DMS 273 treated with DMSO at 0.1 percent for 48 hours (cell line): Measurements from ENCODE around the gene LAGE3.

ENCODE experiments used
- DNase-seq: peaks from one replicate; lab custom pipeline; 2025; lab: John Stamatoyannopoulos, UW

Gene LAGE3

DNA sequence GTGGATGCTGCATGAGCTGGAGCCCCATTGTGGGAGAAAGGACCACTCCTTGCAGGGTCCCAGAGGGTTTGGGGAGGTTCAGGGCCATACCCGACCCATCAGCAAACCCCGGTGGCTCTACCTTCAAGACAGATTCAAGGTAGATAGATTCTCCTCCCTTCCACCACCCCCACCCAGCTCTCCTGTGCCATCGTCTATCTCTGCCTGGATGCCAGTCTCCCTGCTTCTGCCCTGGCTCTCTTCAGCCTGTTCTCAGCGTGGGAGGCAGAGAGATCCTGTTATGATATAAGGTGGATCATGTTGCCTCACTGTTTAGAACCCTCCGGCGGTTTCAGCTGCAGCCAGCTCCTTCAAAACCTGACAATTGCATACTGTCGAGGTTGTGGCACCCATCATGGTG is 5.4 kb downstream of the LAGE3 start:
- no peak for DNase-seq

DNA sequence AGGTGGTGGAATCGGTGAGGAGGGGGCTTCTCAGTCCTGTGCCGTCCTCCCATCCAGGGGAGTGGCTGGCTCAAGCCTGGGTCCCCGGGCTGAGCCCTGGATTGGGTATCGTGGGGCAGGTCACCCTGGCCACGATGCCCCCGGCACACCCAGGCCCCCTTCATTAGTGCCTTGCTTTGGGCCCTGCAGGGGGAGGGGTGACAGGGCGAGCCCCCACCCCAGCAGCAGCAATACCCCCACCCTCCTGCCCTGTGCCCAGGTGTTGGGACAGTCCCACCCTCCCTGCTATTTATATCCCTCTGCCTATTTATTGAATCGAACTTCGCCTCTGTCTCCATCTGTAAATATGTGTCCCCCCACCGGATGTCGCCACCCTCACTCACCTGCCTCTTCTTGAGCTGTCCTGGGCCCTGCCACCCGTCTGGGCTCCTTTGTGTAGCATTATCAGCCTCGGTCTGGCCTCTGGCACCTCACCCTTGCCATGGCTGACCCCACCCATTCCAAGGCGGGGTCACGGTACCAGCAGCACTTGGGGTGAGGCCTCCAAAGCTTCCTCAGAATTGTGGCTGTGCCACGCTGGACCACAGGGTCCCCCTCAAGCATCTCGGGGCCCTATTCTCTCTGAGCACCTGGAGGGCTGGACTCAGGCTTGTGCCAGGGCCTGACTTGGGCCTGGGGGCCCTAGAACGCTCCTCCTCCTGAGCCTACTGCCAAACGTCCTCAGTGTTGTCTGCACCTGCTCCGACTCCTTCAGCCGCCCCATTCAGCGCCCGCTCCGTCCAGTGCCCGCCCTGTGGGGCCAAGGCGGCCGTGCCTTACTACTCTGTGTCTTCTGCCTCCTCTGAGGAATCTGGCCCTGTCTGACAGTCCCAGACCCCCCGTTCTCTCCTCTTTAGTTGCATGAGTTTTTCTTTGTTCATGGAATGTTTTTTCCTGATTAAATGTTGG is 6.1 kb downstream of the LAGE3 start:
- DNase-seq: no peak

DNA sequence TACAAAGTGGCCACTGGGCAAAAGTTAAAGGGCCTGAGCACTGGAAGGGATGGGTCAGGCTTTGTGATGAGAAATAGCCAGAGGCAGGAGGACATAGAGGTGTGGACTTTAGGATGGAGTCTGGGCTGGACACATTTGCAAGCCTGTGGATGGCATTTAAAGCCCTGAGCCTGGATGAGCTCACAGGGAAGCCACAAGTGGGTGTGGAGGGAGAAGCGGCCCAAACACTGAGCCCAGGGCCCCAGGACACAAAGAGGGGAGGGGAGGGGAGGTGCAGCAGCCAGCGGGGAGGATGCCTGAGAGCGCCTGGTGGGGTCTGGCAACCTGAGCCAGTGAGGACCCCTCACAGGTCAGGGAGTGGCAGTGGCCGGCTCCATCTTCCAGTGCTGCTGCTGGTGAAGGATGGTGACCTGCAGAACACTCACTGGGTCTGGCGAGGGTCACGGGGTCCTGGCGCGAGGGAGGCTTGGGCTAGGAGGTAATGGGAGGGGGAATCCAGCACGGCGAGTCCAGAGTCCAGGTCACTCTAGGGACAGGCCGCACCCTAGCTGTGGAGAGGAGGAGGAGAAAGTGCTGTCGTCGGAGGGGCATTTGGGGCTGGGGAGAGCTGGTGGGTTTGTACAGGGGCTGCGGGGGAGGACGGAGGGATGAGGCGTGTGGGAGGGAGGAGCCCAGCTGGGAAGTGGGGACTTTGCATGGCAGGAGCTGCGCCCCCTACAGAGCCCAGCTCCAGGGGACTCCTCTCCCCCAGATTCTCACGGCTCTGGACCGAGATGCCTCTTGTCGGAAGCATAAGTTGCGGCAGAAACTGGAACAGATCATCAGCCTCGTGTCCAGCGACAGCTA is 7.0 kb downstream of the LAGE3 start:
- DNase-seq: no peak

DNA sequence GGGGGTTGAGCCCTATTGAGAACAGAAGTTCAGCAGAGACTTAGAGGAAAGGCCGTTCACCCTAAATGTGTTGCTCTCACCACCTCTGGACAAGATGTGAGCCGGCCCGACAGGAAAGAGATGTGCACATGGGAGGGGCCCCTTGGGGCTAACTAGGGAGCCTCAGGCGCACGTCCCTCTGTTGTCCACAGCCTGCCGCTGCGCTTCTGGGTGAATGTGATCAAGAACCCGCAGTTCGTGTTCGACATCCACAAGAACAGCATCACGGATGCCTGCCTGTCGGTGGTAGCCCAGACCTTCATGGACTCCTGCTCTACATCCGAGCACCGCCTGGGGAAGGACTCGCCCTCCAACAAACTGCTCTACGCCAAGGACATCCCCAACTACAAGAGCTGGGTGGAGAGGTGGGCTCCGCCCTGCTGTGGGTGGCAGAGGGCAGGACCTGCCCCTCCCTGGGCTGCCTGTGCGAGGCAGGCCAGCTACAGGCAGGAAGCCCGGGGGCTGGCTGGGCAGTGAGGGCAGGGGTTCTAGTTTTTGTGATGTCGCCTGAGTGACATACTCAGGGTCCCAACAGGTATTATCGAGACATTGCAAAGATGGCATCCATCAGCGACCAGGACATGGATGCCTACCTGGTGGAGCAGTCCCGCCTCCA is 8.0 kb downstream of the LAGE3 start:
- no peak for DNase-seq

DNA sequence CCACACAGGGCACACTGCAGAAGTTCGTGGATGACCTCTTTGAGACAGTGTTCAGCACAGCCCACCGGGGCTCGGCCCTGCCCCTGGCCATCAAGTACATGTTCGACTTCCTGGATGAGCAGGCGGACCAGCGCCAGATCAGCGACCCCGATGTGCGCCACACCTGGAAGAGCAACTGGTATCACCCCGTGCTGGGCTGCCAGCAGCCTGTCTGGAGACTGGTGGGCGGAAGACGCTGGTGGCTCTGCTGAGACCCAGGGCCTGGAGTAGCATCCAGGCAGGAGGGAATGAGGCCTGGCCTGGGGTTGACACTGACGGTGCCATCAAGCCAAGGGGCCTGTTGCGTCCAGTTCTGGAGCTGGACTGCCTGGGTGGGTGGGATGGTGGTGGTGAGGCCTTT is 8.6 kb downstream of the LAGE3 start:
- DNase-seq: no peak

DNA sequence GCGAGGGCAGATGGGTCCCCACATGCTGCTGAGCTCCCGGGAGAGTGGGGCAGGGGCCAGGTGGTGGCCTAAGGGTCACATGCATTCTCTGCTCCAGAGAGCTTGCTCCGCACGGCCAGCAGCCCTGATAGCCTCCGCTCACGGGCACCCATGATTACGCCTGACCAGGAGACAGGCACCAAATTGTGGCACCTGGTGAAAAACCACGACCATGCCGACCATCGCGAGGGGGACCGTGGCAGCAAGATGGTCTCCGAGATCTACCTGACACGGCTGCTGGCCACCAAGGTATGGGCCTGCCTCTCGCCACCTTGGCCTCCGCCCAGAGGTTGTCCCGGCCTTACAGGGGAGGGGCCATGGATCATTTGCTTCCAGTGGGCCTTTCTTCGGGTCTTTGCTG is 9.2 kb downstream of the LAGE3 start:
- DNase-seq: no peak

DNA sequence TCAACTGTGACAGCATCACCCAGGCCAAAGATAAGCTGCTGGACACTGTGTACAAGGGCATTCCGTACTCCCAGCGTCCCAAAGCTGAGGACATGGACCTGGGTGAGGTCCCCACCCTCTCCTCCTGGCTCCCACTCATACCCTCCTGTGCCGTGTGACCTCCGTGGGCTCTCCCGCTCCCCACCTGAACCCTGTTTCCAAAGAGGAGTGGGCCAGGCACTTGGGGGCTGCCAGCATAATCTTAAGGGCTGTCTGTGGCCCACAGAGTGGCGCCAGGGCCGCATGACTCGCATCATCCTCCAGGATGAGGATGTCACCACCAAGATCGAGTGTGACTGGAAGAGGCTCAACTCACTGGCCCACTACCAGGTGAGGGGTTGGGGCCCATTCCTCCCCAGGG is 10.0 kb downstream of the LAGE3 start:
- no peak for DNase-seq

DNA sequence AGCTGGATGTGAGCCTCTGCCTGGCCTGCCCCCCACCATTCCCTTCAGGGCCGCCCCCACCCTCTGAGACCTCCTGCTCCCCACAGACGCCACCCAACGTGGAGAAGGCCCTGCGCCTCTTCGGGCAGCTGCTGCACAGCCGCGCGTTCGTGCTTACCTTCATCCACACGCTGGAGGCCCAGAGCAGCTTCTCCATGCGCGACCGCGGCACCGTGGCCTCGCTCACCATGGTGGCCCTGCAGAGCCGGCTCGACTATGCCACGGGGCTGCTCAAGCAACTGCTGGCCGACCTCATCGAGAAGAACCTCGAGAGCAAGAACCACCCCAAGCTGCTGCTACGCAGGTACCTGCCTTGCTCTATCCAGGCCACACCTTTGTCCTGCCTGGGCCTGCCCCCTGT is 10.9 kb downstream of the LAGE3 start:
- no peak for DNase-seq

DNA sequence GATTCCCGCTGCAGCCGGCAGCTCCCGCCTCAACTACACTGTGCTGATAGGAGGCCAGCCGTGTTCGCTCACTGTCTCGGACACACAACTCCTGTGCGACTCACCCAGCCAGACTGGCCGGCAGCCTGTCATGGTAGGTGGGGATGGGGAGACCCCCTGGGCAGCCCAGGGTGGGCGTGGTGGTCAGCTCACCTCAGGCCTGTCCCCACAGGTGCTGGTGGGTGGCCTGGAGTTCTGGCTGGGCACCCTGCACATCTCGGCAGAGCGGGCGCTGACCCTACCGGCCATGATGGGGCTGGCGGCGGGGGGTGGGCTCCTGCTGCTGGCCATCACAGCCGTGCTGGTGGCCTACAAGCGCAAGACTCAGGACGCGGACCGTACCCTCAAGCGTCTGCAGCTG is 11.5 kb downstream of the LAGE3 start:
- no peak for DNase-seq

DNA sequence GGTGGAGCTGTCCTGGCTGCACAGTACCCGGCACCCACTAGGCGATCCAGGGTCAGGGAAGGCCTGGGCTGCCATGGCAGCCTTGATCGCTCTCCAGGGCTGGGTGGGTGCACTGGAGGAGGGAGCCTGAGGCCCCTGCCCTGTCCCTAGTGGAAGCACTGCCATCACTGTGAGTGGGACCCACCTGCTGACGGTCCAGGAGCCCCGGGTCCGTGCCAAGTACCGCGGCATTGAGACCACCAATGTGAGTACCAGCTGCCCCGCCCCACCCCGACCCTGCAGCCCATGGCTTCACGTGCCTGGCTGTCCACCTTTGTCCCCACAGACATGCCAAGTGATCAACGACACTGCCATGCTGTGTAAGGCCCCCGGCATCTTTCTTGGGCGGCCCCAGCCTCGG is 12.2 kb downstream of the LAGE3 start:
- DNase-seq: no peak

DNA sequence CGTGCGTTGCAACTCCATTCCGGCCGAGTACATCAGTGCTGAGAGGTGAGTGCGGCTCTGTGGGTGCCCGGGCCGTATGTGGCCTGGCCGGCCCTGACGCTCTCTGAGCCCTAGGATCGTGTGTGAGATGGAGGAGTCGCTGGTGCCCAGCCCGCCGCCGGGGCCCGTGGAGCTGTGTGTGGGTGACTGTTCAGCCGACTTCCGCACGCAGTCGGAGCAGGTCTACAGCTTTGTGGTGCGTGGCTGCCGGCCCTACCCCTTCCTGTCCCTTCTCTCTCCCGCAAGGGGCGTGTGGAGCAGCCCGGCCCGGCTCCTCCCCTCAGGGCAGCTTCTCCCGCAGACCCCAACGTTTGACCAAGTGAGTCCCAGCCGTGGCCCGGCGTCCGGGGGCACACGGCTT is 13.0 kb downstream of the LAGE3 start:
- DNase-seq: no peak

DNA sequence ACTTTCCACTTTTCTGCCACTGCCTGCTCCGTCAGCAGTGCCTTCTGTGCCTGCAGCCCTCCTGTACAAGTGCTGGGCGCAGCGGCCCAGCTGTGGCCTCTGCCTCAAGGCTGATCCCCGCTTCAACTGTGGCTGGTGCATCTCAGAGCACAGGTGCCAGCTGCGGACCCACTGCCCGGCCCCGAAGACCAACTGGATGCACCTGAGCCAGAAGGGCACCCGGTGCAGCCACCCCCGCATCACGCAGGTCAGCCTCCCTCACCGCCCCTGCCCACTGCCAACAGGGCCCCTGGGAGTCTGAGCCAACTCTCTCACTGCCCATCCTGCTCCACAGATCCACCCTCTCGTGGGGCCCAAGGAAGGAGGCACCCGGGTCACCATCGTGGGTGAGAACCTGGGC is 13.5 kb downstream of the LAGE3 start:
- no peak for DNase-seq

DNA sequence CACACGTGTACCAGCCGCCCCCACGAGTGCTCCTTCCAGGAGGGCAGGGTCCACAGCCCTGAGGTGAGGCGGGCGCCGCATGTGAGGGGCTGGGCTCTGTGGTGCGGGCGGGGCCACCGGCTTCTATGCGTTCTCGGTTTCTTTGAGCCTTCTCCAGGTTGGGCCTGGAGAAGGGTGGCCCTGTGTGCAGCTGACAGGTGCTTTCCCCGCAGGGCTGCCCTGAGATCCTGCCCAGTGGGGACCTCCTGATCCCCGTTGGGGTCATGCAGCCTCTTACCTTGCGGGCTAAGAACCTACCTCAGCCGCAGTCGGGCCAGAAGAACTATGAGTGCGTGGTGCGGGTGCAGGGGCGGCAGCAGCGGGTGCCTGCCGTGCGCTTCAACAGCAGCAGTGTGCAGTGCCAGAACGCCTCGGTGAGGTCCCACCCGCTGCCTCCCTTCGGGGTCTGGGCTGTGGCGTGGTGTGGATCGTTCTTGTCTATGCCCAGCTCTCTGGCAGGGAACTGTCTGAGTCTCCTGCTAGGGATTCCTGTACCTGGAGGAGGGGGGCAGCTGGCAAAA is 14.2 kb downstream of the LAGE3 start:
- no peak for DNase-seq

DNA sequence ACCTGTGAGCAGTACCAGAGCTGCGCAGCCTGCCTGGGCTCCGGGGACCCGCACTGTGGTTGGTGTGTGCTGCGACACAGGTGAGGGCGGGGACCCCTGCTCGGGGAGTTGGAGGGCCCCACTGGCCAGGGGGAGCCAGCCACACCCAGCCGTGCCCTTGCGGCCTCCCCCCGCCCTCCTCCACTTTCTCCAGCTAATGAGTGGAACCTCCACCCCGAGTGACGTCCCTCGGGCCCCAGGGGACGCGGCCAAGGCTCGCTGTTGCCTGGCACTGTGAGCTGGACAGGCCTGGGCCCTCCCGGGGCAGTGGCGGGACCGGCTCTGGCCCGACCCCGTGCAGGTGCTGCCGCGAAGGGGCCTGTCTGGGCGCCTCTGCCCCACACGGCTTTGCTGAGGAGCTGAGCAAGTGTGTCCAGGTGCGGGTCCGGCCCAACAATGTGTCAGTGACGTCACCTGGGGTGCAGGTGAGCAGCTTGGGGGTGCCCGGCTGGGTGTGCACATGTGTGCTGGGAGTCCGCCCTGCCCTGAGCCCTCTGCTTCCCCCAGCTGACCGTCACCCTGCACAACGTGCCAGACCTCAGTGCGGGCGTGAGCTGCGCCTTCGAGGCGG is 15.4 kb downstream of the LAGE3 start:
- no peak for DNase-seq

DNA sequence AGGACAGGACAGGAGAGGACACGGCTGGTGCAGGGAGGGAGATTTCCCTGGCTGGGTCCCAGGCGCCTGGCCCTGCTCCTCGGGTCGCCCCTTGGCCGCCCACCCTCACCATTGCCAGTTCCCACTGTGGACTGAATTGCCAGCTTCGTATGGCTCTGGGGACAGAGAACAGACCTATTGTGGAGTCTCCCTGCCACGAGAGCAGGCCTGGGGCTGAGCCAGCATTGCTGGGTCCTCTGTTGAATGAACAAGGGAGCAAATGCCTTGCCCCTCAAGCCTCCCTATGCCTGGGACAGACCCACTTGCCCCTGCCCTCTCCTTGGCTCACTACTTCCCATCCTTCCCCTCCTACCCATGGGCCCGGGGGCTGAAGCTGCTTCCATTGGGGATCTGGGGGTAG is 16.7 kb downstream of the LAGE3 start:
- no peak for DNase-seq

DNA sequence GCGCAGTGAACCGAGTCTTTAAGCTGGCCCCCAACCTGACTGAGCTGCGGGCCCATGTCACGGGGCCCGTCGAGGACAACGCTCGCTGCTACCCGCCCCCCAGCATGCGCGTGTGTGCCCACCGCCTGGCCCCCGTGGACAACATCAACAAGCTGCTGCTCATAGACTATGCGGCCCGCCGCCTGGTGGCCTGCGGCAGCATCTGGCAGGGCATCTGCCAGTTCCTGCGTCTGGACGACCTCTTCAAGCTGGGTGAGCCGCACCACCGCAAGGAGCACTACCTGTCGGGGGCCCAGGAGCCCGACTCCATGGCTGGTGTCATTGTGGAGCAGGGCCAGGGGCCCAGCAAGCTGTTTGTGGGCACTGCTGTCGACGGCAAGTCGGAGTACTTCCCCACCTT is 18.8 kb downstream of the LAGE3 start:
- DNase-seq: no peak

DNA sequence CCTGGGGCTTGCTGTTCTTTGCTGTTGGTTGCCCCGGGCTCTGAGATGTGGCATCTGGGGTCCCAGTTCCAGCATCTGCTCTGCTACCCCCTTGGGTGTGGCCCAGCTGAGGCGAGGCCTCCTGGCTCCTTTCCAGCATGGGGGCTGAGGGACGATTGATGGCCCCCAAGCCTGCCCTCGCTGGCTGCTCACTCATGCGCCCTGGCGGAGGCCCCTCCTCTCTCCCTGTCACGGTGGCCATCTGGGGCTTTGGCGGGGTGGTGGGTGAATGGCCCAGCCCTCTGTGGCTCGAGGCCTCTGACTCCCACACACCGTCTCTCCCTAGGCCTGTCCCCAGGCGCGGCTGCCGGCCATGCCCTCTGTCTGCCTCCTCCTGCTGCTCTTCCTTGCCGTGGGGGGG is 19.2 kb downstream of the LAGE3 start:
- no peak for DNase-seq

DNA sequence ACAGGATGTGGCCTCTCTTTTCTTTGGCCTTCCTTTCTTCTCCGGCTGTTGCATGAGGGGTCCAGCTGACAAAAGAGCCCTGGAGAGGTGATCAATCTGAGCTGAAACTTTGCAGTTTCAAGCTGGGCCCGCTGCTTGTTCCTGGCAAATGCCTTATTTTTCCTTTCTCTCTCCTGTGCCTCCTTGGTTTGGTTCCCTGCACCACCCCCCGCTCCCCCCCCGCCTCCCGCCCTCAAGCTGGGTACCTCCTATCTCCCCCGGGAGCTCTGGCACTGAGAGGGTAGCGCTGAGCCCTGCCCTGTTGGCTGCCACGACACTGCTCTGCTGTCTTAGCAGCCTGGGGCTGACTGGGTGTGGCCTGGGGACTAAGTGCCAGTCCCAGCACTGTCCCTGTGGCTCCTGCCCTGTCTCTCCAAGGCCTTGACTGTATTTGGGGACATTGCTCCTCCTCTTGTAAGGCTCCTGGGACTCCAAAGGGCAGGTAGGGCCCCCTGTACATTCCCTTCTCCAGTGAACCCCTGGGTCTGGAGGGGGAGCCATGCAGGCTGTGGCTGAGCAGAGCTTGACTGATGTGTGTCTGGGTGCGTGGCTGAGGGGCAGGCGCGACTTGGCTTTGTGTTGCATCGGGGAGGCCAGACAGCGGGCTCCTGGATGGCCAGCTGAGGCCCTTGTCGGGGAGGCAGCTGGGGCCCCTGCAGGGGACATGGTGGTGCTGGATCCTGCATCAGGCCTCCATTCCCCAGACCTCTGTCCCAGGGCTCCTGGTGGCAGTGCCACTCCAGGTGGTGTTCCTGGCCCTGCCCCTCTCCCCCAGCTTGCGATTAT is 19.9 kb downstream of the LAGE3 start:
- DNase-seq: no peak

DNA sequence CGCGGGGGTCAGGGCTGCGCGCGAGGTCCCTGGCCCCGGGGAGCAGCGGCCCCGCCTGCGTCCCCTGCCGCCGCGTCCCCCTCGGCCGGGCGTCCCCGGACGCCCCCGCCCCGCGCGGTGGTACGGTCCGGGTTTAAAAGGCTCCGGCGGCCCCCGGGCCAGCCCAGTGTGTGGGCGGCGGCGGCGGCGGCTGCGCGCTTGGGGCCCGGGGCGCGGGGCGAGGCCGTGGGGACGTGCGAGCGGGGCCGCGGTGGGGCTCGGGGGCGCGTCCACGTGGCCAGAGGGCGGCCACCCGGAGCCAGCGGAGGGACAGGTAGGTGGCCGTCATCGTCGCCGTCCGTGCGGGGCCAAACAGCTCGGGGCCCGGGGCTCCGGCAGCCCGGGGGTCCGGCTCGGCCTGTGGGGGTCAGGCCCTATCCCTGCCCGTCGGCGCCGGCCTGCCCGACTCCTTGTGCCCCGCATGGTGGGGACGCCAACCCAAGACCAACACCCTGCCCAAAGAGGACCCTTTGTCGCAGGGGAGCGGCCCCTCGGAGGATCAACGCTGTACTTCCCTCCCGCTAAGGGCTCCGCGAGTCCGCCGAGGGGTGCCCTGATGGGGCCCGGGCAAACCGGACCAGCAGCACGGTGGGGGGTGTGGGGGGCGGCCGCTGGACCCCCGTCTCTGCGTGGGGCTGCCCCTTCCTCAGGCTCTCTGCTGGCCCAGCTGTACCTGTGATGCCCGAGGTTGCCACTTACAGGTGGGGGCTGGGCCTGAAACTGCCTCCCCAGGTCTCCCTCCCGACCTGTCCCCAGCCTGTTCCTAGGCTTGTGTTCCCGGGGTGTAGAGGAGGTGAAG is 20.7 kb downstream of the LAGE3 start, which contains the start of gene PLXNA3:
PLXNA3 (plus strand) TSS at position 166 of the 838 bp plus-strand sequence. CDS start 1,903 bp downstream, outside the sequence.
- no peak for DNase-seq
